GM23248 (cell line): ENCODE data around the gene PLAGL2.

Experiments
- EZH2 ChIP-seq: fragments of 200-600 bp; sonication (generic); IDR thresholded peaks from 2 replicates; pipeline ENCODE4 v1.6.1; 2018; ENCODE audit warnings: antibody characterized with exemption, mild to moderate bottlenecking; ENCODE audit not compliant: insufficient read depth, poor library complexity, severe bottlenecking
- EZH2phosphoT487 ChIP-seq: fragments of 200-600 bp; sonication (generic); IDR thresholded peaks from 2 replicates; pipeline ENCODE4 v1.6.1; 2018; ENCODE audit warnings: antibody characterized with exemption, moderate library complexity, mild to moderate bottlenecking, low read depth; ENCODE audit not compliant: insufficient read depth

GRCh38 chr20:32153156-32153665 is 54.3 kb downstream of the PLAGL2 start:
- no peak for TF ChIP-seq EZH2phosphoT487
- TF ChIP-seq EZH2, result no peak
